ENCODE measurements around the gene KIF5C. TPM values are rescaled to one million over a fixed set of nuclear protein-coding genes. Genes with fewer than 3 reads are reported as not detected.
"Not testable (repeated sequence)": the region's sequence is repeated elsewhere in the genome, so short reads cannot be mapped to it uniquely, and the experiment has no call there.

The KIF5C gene
- total RNA-seq, 1 donor from 2014 or later = 673 TPM

DNA sequence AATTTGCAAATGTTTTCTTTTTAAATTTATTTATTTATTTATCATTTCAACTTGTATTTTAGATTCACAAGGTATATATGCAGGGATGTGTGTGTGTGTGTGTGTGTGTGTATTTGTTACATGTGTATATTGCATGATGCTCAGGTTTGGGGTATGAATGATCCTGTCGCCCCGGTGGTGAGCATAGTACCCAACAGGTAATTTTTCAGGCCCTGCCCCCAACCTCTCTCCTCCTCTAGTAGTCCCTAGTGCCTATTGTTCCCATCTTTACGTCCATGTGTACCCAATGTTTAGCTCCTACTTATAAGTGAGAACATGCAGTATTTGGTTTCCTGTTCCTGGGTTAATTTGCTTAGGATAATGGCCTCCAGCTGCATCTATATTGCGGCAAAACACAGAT is 33.0 kb upstream of the KIF5C start:
- TF ChIP-seq, protein P1, sequence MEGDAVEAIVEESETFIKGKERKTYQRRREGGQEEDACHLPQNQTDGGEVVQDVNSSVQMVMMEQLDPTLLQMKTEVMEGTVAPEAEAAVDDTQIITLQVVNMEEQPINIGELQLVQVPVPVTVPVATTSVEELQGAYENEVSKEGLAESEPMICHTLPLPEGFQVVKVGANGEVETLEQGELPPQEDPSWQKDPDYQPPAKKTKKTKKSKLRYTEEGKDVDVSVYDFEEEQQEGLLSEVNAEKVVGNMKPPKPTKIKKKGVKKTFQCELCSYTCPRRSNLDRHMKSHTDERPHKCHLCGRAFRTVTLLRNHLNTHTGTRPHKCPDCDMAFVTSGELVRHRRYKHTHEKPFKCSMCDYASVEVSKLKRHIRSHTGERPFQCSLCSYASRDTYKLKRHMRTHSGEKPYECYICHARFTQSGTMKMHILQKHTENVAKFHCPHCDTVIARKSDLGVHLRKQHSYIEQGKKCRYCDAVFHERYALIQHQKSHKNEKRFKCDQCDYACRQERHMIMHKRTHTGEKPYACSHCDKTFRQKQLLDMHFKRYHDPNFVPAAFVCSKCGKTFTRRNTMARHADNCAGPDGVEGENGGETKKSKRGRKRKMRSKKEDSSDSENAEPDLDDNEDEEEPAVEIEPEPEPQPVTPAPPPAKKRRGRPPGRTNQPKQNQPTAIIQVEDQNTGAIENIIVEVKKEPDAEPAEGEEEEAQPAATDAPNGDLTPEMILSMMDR (IDR thresholded peaks at IDR 0.05; ENCODE audit: partially characterized antibody, unreplicated experiment) = no peak
- peaks cover 4% of the 10 kb centered on the region for H3K27me3 Mint-ChIP-seq (ENCODE audit: unreplicated experiment)
- H3K36me3 Mint-ChIP-seq (ENCODE audit: unreplicated experiment) = peaks cover 12% of the 10 kb centered on the region
- no peak for DNase-seq
- H3K4me1 Mint-ChIP-seq (ENCODE audit: low read depth, unreplicated experiment) = no peaks in the 10 kb centered on the region
- no peak overlapping the region for H3K27ac Mint-ChIP-seq (ENCODE audit: unreplicated experiment)
- no peaks in the 10 kb centered on the region for H3K9me3 Mint-ChIP-seq (ENCODE audit: unreplicated experiment)
- no peak overlapping the region for H3K4me3 Mint-ChIP-seq (ENCODE audit: unreplicated experiment)

DNA sequence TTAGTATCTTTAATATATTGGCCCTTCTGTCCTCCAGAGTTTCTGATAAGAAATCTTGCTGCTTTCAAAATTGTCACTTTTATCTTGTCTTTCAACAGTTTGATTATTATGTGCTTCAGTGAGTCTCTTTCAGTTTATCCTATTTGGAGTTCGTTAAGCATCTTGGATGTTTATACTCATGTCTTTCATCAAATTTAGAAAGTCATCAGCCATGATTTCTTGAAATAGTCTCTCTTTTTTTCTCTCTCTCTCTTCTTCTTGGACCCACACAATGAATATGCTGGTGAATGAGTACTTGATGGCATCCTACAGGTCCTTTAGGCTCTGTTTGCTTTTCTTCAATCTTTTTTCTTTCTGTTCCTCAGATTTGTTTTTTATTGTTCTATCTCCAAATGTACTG is 26.9 kb upstream of the KIF5C start:
- H3K4me3 Mint-ChIP-seq (ENCODE audit: unreplicated experiment) = no peak overlapping the region
- no peak for DNase-seq
- H3K27ac Mint-ChIP-seq (ENCODE audit: unreplicated experiment) = no peak overlapping the region
- H3K36me3 Mint-ChIP-seq (ENCODE audit: unreplicated experiment) = peaks cover 22% of the 10 kb centered on the region
- peaks cover 2% of the 10 kb centered on the region for H3K27me3 Mint-ChIP-seq (ENCODE audit: unreplicated experiment)
- TF ChIP-seq, protein P1 (IDR thresholded peaks at IDR 0.05; ENCODE audit: partially characterized antibody, unreplicated experiment) = no peak
- no peaks in the 10 kb centered on the region for H3K4me1 Mint-ChIP-seq (ENCODE audit: low read depth, unreplicated experiment)
- peaks cover 4% of the 10 kb centered on the region for H3K9me3 Mint-ChIP-seq (ENCODE audit: unreplicated experiment)

DNA sequence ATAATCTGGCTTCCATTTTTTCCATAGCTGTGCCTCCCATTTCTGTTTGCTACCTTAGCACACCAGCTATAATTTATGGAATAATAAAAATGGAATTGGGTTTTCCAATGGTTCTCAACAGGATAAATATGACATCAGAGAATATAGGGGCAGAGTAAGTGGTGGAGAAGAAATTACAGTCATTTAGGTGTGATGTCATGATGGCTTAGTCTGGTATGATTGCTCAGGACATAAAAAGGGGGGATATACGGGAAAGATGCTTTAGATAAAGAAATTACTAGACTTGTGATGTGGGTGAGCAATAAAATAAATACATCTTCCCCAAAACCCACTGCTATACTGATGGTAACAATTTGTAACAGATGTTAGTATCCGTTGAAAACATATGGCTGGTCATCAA is 21.6 kb upstream of the KIF5C start:
- TF ChIP-seq, protein P1 (IDR thresholded peaks at IDR 0.05; ENCODE audit: partially characterized antibody, unreplicated experiment) = no peak
- Mint-ChIP-seq H3K4me3 (ENCODE audit: unreplicated experiment) (no peak overlapping the region), H3K4me1 (ENCODE audit: low read depth, unreplicated experiment) (peaks cover 3% of the 10 kb centered on the region), H3K9me3 (ENCODE audit: unreplicated experiment) (peaks cover 3% of the 10 kb centered on the region), H3K36me3 (ENCODE audit: unreplicated experiment) (peaks cover 10% of the 10 kb centered on the region), H3K27ac (ENCODE audit: unreplicated experiment) (no peak overlapping the region), H3K27me3 (ENCODE audit: unreplicated experiment) (peaks cover 2% of the 10 kb centered on the region)
- DNase-seq = no peak

DNA sequence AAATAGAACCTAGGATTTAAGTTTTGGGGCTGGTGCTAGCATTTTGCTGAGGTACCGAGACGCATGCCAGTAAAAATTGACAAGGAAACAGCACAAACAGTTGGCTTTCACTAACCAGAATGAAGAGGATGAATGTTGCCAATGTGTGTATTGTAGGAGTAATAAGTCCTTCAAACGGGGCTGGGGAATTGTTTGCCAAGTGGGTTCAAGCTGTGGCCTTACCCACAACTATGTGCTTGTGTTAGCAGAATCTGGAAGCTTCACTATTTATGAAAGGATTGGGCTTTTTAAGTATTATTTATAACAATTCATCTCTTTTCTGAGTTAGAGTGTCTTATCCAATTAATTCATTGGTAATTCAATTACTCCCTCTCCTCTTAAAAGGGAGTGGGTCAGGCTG is 15.0 kb upstream of the KIF5C start:
- H3K36me3 Mint-ChIP-seq (ENCODE audit: unreplicated experiment) = no peaks in the 10 kb centered on the region
- TF ChIP-seq, protein P1 (IDR thresholded peaks at IDR 0.05; ENCODE audit: partially characterized antibody, unreplicated experiment) = no peak
- no peak overlapping the region for H3K4me3 Mint-ChIP-seq (ENCODE audit: unreplicated experiment)
- DNase-seq = no peak
- no peak overlapping the region for H3K27ac Mint-ChIP-seq (ENCODE audit: unreplicated experiment)
- H3K9me3 Mint-ChIP-seq (ENCODE audit: unreplicated experiment) = peaks cover 1% of the 10 kb centered on the region
- H3K4me1 Mint-ChIP-seq (ENCODE audit: low read depth, unreplicated experiment) = no peaks in the 10 kb centered on the region
- H3K27me3 Mint-ChIP-seq (ENCODE audit: unreplicated experiment) = no peaks in the 10 kb centered on the region

- H3K27me3 Mint-ChIP-seq (ENCODE audit: unreplicated experiment) = no peaks in the 10 kb centered on the region
- H3K36me3 Mint-ChIP-seq (ENCODE audit: unreplicated experiment) = no peaks in the 10 kb centered on the region
- no peak for DNase-seq
- peaks cover 2% of the 10 kb centered on the region for H3K4me1 Mint-ChIP-seq (ENCODE audit: low read depth, unreplicated experiment)
- H3K27ac Mint-ChIP-seq (ENCODE audit: unreplicated experiment) = no peak overlapping the region
- H3K9me3 Mint-ChIP-seq (ENCODE audit: unreplicated experiment) = peaks cover 1% of the 10 kb centered on the region
- H3K4me3 Mint-ChIP-seq (ENCODE audit: unreplicated experiment) = no peak overlapping the region
- TF ChIP-seq, protein P1 (IDR thresholded peaks at IDR 0.05; ENCODE audit: partially characterized antibody, unreplicated experiment) = no peak
These were observed 13.7 kb upstream of the KIF5C start for GRCh38 chr2:148861367-148861766.

DNA sequence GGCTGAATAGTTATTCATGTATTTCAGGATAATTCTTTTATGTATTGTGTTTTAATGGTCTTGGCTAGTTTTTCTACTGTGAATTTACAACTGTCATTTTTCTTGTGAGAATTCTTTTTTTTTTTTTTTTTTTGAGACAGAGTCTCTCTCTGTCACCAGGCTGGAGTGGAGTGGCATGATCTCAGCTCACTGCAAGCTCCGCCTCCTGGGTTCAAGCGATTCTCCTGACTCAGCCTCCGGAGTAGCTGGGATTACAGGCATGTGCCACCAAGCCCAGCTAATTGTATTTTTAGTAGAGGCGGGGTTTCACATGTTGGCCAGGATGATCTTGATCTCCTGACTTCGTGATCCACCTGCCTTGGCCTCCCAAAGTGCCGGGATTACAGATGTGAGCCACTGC is 12.5 kb upstream of the KIF5C start:
- not testable (repeated sequence) for H3K27me3 Mint-ChIP-seq (ENCODE audit: unreplicated experiment); H3K4me1 Mint-ChIP-seq (ENCODE audit: low read depth, unreplicated experiment); H3K4me3 Mint-ChIP-seq (ENCODE audit: unreplicated experiment); H3K27ac Mint-ChIP-seq (ENCODE audit: unreplicated experiment); H3K9me3 Mint-ChIP-seq (ENCODE audit: unreplicated experiment); DNase-seq; H3K36me3 Mint-ChIP-seq (ENCODE audit: unreplicated experiment)

Measured in glutamatergic neuron (in vitro differentiated cells).